ENCODE results near the gene CHMP3. TPM values are rescaled to one million over a fixed set of nuclear protein-coding genes. Genes with fewer than 3 reads are reported as not detected.

The CHMP3 gene
- total and polyA plus RNA-seq, 2 of the 13 experiments (the other 11 are each of a cell fraction or from before 2014, with no cell fraction given), result 64.1 to 114 TPM

DNA sequence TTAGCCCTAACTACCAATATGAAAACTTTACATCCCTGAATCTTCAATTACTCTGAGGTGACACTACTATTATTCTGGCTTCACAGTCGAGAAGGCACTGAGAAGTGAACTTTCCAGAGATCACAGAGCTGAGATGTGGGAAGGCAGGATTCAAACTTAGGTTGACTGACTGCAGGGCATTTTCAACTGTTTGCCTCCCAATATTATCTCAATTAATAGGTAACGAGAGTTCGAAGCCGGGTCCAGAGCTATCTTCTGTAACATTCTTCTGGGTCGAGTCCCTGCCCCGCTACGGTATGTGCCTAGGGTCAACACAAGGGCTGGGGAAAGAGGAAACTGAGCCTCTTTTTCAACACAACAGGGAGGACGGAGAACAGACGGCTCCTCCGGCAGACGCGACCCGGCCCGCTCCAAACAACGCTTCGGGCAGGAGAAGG is 740 bp downstream of the CHMP3 start (continued):
- TF ChIP-seq, protein P1, sequence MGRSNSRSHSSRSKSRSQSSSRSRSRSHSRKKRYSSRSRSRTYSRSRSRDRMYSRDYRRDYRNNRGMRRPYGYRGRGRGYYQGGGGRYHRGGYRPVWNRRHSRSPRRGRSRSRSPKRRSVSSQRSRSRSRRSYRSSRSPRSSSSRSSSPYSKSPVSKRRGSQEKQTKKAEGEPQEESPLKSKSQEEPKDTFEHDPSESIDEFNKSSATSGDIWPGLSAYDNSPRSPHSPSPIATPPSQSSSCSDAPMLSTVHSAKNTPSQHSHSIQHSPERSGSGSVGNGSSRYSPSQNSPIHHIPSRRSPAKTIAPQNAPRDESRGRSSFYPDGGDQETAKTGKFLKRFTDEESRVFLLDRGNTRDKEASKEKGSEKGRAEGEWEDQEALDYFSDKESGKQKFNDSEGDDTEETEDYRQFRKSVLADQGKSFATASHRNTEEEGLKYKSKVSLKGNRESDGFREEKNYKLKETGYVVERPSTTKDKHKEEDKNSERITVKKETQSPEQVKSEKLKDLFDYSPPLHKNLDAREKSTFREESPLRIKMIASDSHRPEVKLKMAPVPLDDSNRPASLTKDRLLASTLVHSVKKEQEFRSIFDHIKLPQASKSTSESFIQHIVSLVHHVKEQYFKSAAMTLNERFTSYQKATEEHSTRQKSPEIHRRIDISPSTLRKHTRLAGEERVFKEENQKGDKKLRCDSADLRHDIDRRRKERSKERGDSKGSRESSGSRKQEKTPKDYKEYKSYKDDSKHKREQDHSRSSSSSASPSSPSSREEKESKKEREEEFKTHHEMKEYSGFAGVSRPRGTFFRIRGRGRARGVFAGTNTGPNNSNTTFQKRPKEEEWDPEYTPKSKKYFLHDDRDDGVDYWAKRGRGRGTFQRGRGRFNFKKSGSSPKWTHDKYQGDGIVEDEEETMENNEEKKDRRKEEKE (IDR thresholded peaks at IDR 0.05), result no peak
- TF ChIP-seq, protein P2, sequence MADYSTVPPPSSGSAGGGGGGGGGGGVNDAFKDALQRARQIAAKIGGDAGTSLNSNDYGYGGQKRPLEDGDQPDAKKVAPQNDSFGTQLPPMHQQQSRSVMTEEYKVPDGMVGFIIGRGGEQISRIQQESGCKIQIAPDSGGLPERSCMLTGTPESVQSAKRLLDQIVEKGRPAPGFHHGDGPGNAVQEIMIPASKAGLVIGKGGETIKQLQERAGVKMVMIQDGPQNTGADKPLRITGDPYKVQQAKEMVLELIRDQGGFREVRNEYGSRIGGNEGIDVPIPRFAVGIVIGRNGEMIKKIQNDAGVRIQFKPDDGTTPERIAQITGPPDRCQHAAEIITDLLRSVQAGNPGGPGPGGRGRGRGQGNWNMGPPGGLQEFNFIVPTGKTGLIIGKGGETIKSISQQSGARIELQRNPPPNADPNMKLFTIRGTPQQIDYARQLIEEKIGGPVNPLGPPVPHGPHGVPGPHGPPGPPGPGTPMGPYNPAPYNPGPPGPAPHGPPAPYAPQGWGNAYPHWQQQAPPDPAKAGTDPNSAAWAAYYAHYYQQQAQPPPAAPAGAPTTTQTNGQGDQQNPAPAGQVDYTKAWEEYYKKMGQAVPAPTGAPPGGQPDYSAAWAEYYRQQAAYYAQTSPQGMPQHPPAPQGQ (CRISPR knock-in tag; IDR thresholded peaks at IDR 0.05; ENCODE audit: borderline replicate concordance), result no peak; the same call in 1 of the 2 replicates
- TF ChIP-seq HMG20A (CRISPR knock-in tag; IDR thresholded peaks at IDR 0.05; ENCODE audit: borderline replicate concordance), result no peak
- no peak for TF ChIP-seq NCOA1 (CRISPR knock-in tag; IDR thresholded peaks at IDR 0.05)
- no peak; the same call in 1 of the 2 replicates for TF ChIP-seq MTF2 (CRISPR knock-in tag; IDR thresholded peaks at IDR 0.05; ENCODE audit: borderline replicate concordance)
- peak; percentile 14 for TF ChIP-seq RBM22 (optimal IDR thresholded peaks at IDR 0.05; ENCODE audit: low read length)
- TF ChIP-seq PTBP1 (IDR thresholded peaks at IDR 0.05; ENCODE audit: low read depth, low read length, poor library complexity, severe bottlenecking), result no peak
- no peak for TF ChIP-seq ZFP37 (CRISPR knock-in tag; IDR thresholded peaks at IDR 0.05; ENCODE audit: borderline replicate concordance)
- TF ChIP-seq, protein P3, sequence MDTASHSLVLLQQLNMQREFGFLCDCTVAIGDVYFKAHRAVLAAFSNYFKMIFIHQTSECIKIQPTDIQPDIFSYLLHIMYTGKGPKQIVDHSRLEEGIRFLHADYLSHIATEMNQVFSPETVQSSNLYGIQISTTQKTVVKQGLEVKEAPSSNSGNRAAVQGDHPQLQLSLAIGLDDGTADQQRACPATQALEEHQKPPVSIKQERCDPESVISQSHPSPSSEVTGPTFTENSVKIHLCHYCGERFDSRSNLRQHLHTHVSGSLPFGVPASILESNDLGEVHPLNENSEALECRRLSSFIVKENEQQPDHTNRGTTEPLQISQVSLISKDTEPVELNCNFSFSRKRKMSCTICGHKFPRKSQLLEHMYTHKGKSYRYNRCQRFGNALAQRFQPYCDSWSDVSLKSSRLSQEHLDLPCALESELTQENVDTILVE (CRISPR knock-in tag; IDR thresholded peaks at IDR 0.05), result 0 out of 2 replicates have a peak, but pooled peaks have one; percentile 10
- TF ChIP-seq ZNF263 (CRISPR knock-in tag; IDR thresholded peaks at IDR 0.05), result peak; percentile 90
- TF ChIP-seq, protein P4, sequence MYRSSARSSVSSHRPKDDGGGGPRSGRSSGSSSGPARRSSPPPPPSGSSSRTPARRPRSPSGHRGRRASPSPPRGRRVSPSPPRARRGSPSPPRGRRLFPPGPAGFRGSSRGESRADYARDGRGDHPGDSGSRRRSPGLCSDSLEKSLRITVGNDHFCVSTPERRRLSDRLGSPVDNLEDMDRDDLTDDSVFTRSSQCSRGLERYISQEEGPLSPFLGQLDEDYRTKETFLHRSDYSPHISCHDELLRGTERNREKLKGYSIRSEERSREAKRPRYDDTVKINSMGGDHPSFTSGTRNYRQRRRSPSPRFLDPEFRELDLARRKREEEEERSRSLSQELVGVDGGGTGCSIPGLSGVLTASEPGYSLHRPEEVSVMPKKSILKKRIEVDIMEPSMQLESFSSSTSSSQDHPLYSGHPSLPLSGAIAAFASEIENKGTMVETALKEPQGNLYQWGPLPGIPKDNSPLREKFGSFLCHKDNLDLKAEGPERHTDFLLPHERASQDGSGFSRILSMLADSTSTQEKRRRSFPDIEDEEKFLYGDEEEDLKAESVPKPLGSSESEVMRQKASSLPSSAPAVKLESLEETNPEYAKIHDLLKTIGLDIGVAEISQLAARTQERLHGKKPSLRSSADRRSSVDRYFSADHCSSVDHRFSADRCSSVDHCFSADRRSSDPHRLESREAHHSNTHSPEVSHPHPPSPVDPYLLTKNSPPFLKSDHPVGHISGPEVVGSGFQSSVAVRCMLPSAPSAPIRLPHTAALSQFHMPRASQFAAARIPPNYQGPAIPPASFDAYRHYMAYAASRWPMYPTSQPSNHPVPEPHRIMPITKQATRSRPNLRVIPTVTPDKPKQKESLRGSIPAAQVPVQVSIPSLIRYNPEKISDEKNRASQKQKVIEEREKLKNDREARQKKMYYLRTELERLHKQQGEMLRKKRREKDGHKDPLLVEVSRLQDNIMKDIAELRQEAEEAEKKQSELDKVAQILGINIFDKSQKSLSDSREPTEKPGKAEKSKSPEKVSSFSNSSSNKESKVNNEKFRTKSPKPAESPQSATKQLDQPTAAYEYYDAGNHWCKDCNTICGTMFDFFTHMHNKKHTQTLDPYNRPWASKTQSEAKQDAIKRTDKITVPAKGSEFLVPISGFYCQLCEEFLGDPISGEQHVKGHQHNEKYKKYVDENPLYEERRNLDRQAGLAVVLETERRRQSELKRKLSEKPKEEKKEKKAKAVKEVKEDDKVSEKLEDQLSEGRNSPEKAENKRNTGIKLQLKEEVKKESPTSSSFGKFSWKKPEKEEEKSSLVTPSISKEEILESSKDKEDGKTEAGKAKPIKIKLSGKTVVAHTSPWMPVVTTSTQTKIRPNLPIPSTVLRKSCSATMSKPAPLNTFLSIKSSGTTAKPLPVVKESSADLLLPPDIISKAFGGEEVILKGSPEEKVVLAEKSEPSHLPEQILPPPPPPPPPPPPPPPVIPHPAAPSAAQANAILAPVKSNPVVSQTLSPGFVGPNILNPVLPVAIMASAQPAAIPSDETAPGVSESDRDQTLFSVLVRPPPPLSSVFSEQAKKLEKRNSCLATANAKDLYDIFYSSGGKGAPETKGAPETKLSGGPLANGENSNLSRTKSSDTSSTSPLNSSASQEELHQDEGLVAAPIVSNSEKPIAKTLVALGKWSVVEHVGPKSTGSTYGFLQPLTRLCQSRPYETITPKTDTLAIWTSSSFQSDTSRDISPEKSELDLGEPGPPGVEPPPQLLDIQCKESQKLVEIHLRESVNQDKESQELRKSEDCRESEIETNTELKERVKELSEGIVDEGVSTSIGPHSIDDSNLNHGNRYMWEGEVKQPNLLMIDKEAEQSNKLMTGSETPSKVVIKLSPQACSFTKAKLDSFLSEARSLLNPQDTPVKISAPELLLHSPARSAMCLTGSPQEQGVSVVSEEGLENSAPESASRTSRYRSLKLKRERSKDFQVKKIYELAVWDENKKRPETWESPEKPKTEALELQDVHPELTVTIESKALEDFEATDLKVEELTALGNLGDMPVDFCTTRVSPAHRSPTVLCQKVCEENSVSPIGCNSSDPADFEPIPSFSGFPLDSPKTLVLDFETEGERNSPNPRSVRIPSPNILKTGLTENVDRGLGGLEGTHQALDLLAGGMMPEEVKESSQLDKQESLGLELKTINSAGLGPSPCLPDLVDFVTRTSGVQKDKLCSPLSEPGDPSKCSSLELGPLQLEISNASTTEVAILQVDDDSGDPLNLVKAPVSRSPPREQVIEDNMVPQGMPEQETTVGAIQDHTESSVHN (CRISPR knock-in tag; IDR thresholded peaks at IDR 0.05), result peak; percentile 89
- TF ChIP-seq, protein P5, sequence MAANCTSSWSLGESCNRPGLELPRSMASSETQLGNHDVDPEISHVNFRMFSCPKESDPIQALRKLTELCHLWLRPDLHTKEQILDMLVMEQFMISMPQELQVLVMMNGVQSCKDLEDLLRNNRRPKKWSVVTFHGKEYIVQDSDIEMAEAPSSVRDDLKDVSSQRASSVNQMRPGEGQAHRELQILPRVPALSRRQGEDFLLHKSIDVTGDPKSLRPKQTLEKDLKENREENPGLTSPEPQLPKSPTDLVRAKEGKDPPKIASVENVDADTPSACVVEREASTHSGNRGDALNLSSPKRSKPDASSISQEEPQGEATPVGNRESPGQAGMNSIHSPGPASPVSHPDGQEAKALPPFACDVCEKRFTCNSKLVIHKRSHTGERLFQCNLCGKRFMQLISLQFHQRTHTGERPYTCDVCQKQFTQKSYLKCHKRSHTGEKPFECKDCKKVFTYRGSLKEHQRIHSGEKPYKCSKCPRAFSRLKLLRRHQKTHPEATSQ (CRISPR knock-in tag; IDR thresholded peaks at IDR 0.05; ENCODE audit: borderline replicate concordance), result 0 out of 2 replicates have a peak, but pooled peaks have one; percentile 63
- 0 out of 2 replicates have a peak, but pooled peaks have one; percentile 35 for TF ChIP-seq HCFC1 (IDR thresholded peaks at IDR 0.05; ENCODE audit: low read depth, low read length)
- TF ChIP-seq ZNF264 (CRISPR knock-in tag; IDR thresholded peaks at IDR 0.05), result no peak

Measured in HepG2 (cell line).